Activated CD4-positive, alpha-beta memory T cell treated with anti-CD3 and anti-CD28 coated beads, Interleukin-2, amount 10 ng/mL, durations not matched to agents 7 days and 5 days (primary cell): ENCODE measurements around the gene KRT13. TPM values are rescaled to one million over a fixed set of nuclear protein-coding genes. Genes with fewer than 3 reads are reported as not detected.
"Not testable (repeated sequence)": the region's sequence is repeated elsewhere in the genome, so short reads cannot be mapped to it uniquely, and the experiment has no call there.

Experiments used
- CTCF ChIA-PET: fragments of 350-600 bp; sonication (Branson Sonifier 250); formaldehyde crosslinking; loops from one replicate; lab custom pipeline; 2021; ENCODE audit warnings: antibody characterized with exemption, inconsistent platforms; lab: Charles Lee
- POLR2A ChIA-PET: fragments of 350-600 bp; sonication (Branson Sonifier 250); formaldehyde crosslinking; loops from one replicate; lab custom pipeline; 2021; ENCODE audit warnings: antibody characterized with exemption; lab: Charles Lee
- DNase-seq: peaks from one replicate; pipeline ENCODE4 v3.0.0-alpha.2; 2020
- H3K27ac Mint-ChIP-seq: one replicate; pipeline ENCODE4 v1.8.0; 2021; ENCODE audit warnings: mild to moderate bottlenecking, mixed read lengths
- H3K27me3 Mint-ChIP-seq: one replicate; pipeline ENCODE4 v1.8.0; 2021; ENCODE audit warnings: mixed read lengths
- H3K36me3 Mint-ChIP-seq: one replicate; pipeline ENCODE4 v1.8.0; 2021; ENCODE audit warnings: low read depth, mixed read lengths
- H3K4me1 Mint-ChIP-seq: one replicate; pipeline ENCODE4 v1.8.0; 2021; ENCODE audit warnings: mixed read lengths
- H3K4me3 Mint-ChIP-seq: one replicate; pipeline ENCODE4 v1.8.0; 2021; ENCODE audit warnings: mild to moderate bottlenecking, mixed read lengths
- H3K9me3 Mint-ChIP-seq: one replicate; pipeline ENCODE4 v1.8.0; 2021; ENCODE audit warnings: mixed read lengths
- total RNA-seq, 2 experiments: library from RNA; stranded (reverse); gene quantifications; one replicate each; pipeline ENCODE4 v1.2.3, GENCODE V29; 2021

KRT13 gene
- total RNA-seq, 2 experiments from 2014 or later: not detected

DNA sequence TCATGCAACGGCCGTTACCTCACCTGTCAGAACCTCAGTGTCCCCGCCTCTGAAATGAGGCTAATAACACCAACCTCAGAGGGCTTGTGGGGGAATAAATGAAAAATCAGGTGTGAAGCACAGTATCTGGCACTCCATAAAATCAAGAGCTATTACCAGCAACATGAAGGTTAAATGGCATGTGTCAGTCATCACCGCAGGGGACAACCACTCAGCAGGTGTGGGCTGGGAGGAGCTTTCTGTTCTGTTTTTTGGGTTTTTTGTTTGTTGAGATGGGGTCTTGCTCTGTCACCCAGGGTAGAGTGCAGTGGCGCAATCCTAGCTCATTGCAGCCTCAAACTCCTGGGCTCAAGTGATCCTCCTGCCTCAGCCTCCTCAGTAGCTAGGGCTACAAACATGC lies 39.5 kb upstream of the KRT13 start:
- POLR2A ChIA-PET: no interaction called here
- peaks cover 21% of the 10 kb centered on the region for H3K4me1 Mint-ChIP-seq
- no peak overlapping the region for H3K27ac Mint-ChIP-seq
- CTCF ChIA-PET: interaction anchor here (2.0 to 2.1 kb wide), 2 partner anchors 34 to 104 kb away, joined by 4 to 7 read pairs; no protein-coding TSS in a partner anchor
- H3K36me3 Mint-ChIP-seq: no peaks in the 10 kb centered on the region
- peaks cover 8% of the 10 kb centered on the region for H3K27me3 Mint-ChIP-seq
- peaks cover 4% of the 10 kb centered on the region for H3K9me3 Mint-ChIP-seq
- DNase-seq: no peak
- H3K4me3 Mint-ChIP-seq: no peak overlapping the region

GRCh38 chr17:41544491-41544892 lies 39.1 kb upstream of the KRT13 start:
- Mint-ChIP-seq H3K36me3 (no peaks in the 10 kb centered on the region), H3K4me1 (peaks cover 21% of the 10 kb centered on the region)
- POLR2A ChIA-PET: no interaction called here

GRCh38 chr17:41542786-41543185 lies 37.4 kb upstream of the KRT13 start:
- H3K27ac Mint-ChIP-seq, H3K36me3 Mint-ChIP-seq, DNase-seq, H3K4me3 Mint-ChIP-seq, H3K9me3 Mint-ChIP-seq, H3K4me1 Mint-ChIP-seq, POLR2A ChIA-PET, H3K27me3 Mint-ChIP-seq: not testable (repeated sequence)
- CTCF ChIA-PET: interaction anchor here (1.8 kb wide), 1 partner anchor 120 kb away, joined by 6 read pairs; no protein-coding TSS in a partner anchor

More at GRCh38 chr17:41544491-41544892, 39.1 kb upstream of the KRT13 start:
- peaks cover 7% of the 10 kb centered on the region for H3K27me3 Mint-ChIP-seq
- H3K4me3 Mint-ChIP-seq: no peak overlapping the region
- CTCF ChIA-PET: interaction anchor here (1.8 to 2.1 kb wide), 3 partner anchors 35 to 118 kb away, joined by 4 to 7 read pairs (median 6); no protein-coding TSS in a partner anchor
- peaks cover 4% of the 10 kb centered on the region for H3K9me3 Mint-ChIP-seq
- no peak for DNase-seq
- H3K27ac Mint-ChIP-seq: no peak overlapping the region

GRCh38 chr17:41542357-41542756 lies 36.9 kb upstream of the KRT13 start:
- H3K4me3 Mint-ChIP-seq: no peak overlapping the region
- no peak overlapping the region for H3K27ac Mint-ChIP-seq
- no peaks in the 10 kb centered on the region for H3K4me1 Mint-ChIP-seq
- CTCF ChIA-PET: interaction anchor here (0.7 to 1.8 kb wide), 4 partner anchors 9 to 550 kb away, joined by 3 to 6 read pairs (median 4); no protein-coding TSS in a partner anchor
- peaks cover 4% of the 10 kb centered on the region for H3K9me3 Mint-ChIP-seq
- POLR2A ChIA-PET: no interaction called here
- DNase-seq: no peak
- no peaks in the 10 kb centered on the region for H3K36me3 Mint-ChIP-seq
- peaks cover 6% of the 10 kb centered on the region for H3K27me3 Mint-ChIP-seq

- H3K9me3 Mint-ChIP-seq: no peaks in the 10 kb centered on the region
- no peaks in the 10 kb centered on the region for H3K4me1 Mint-ChIP-seq
- CTCF ChIA-PET: interaction anchor here (0.6 to 1.2 kb wide), 3 partner anchors 10 to 192 kb away, joined by 4 read pairs; no protein-coding TSS in a partner anchor
- POLR2A ChIA-PET: interaction anchor here (1.3 kb wide), 1 partner anchor 8 kb away, joined by 4 read pairs; no protein-coding TSS in a partner anchor
- H3K4me3 Mint-ChIP-seq: no peak overlapping the region
- H3K36me3 Mint-ChIP-seq: no peaks in the 10 kb centered on the region
- DNase-seq: no peak
- H3K27me3 Mint-ChIP-seq: peaks cover 7% of the 10 kb centered on the region
- no peak overlapping the region for H3K27ac Mint-ChIP-seq
These were observed 35.7 kb upstream of the KRT13 start for GRCh38 chr17:41540921-41541625.

GRCh38 chr17:41539979-41540701 lies 34.7 kb upstream of the KRT13 start:
- H3K36me3 Mint-ChIP-seq: no peaks in the 10 kb centered on the region
- ChIA-PET POLR2A (interaction anchor here (1.3 kb wide), 1 partner anchor 9 kb away, joined by 4 read pairs; no protein-coding TSS in a partner anchor), CTCF (interaction anchor here (0.6 to 1.1 kb wide), 2 partner anchors 9 to 193 kb away, joined by 4 to 6 read pairs; no protein-coding TSS in a partner anchor)
- no peak for DNase-seq
- H3K9me3 Mint-ChIP-seq: no peaks in the 10 kb centered on the region
- H3K27ac Mint-ChIP-seq: no peak overlapping the region
- no peaks in the 10 kb centered on the region for H3K4me1 Mint-ChIP-seq
- H3K27me3 Mint-ChIP-seq: peaks cover 11% of the 10 kb centered on the region
- no peak overlapping the region for H3K4me3 Mint-ChIP-seq

- Mint-ChIP-seq H3K36me3 (no peaks in the 10 kb centered on the region), H3K4me3 (no peak overlapping the region), H3K27ac (no peak overlapping the region), H3K27me3 (peaks cover 13% of the 10 kb centered on the region), H3K9me3 (no peaks in the 10 kb centered on the region), H3K4me1 (no peaks in the 10 kb centered on the region)
- no peak for DNase-seq
- POLR2A ChIA-PET: no interaction called here
- CTCF ChIA-PET: no interaction called here
These were observed 33.7 kb upstream of the KRT13 start for GRCh38 chr17:41539071-41539492.

DNA sequence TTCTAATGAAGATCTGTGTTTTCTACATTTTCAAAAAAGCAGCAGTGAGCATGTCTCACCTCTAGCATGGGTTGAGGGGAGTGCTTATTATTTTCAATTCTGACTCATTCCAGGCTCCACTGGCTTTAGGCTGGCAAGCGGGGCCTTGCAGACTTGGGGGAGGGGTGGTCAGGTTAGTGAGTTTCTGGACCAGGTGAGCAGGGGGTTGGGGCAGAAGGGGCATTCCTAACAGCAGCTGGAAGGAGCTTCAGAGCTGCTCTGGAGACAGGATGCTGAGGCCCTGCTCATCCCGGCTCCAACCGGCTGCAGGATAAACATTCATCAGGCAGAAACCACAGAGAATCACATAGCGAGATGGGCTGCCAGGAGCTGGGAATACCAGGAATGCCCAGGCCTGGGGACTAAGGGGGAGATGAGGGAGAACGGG lies 33.2 kb upstream of the KRT13 start:
- Mint-ChIP-seq H3K4me1 (no peaks in the 10 kb centered on the region), H3K27ac (no peak overlapping the region), H3K9me3 (no peaks in the 10 kb centered on the region), H3K36me3 (no peaks in the 10 kb centered on the region), H3K27me3 (peaks cover 13% of the 10 kb centered on the region), H3K4me3 (no peak overlapping the region)
- POLR2A ChIA-PET: no interaction called here
- DNase-seq: no peak
- CTCF ChIA-PET: interaction anchor here (1.1 kb wide), 1 partner anchor 10 kb away, joined by 3 read pairs; no protein-coding TSS in a partner anchor

DNA sequence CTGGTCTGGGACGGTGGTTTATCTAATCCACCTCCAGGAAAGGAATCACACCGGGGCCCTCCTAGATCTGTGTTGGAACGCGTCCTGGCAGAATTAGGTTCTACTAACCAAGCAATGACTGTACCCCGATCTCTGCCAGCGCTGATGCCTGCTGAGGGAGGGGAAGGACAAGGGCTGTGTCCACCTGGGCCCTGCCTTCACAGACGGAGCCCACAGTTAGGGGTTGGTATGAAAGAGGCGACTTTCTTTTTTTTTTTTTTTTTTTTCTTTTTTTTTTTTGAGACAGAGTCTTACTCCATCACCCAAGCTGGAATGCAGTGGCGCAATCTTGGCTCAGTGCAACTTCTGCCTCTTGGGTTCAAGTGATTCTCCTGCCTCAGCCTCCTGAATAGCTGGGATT lies 32.6 kb upstream of the KRT13 start:
- no peaks in the 10 kb centered on the region for H3K4me1 Mint-ChIP-seq
- DNase-seq: no peak
- CTCF ChIA-PET: interaction anchor here (1.1 kb wide), 1 partner anchor 11 kb away, joined by 3 read pairs; no protein-coding TSS in a partner anchor
- no peaks in the 10 kb centered on the region for H3K36me3 Mint-ChIP-seq
- H3K9me3 Mint-ChIP-seq: no peaks in the 10 kb centered on the region
- peaks cover 16% of the 10 kb centered on the region for H3K27me3 Mint-ChIP-seq
- H3K4me3 Mint-ChIP-seq: no peak overlapping the region
- POLR2A ChIA-PET: no interaction called here
- no peak overlapping the region for H3K27ac Mint-ChIP-seq

DNA sequence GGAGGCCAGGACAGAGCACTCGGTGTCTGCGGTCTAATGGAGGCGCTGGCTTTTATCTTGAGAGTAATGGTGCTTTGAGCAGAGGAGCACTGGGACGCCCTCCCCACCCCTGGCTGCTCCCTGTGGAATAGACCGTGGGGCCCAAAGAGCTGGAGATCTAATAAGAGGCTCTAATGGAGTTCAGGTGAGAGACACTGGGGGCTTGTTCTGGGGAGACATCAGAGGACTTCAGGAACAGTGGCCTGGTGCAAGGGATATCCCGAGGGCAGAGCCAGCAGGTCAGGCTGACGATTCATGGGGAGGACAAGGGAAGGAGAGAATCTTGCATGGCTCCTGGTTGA lies 32.2 kb upstream of the KRT13 start:
- H3K27ac Mint-ChIP-seq: no peak overlapping the region
- no peaks in the 10 kb centered on the region for H3K9me3 Mint-ChIP-seq
- H3K4me3 Mint-ChIP-seq: no peak overlapping the region
- H3K36me3 Mint-ChIP-seq: no peaks in the 10 kb centered on the region
- H3K4me1 Mint-ChIP-seq: no peaks in the 10 kb centered on the region
- H3K27me3 Mint-ChIP-seq: peaks cover 17% of the 10 kb centered on the region
- CTCF ChIA-PET: interaction anchor here (1.1 to 3.6 kb wide), 2 partner anchors 11 kb away, joined by 3 to 18 read pairs; no protein-coding TSS in a partner anchor
- DNase-seq: no peak
- POLR2A ChIA-PET: no interaction called here

- Mint-ChIP-seq H3K9me3 (no peaks in the 10 kb centered on the region), H3K36me3 (no peaks in the 10 kb centered on the region), H3K4me3 (no peak overlapping the region), H3K27ac (no peak overlapping the region), H3K27me3 (peaks cover 23% of the 10 kb centered on the region), H3K4me1 (no peaks in the 10 kb centered on the region)
- ChIA-PET POLR2A (no interaction called here), CTCF (interaction anchor here (3.6 kb wide), 1 partner anchor 12 kb away, joined by 18 read pairs; no protein-coding TSS in a partner anchor)
- DNase-seq: no peak
These were observed 31.6 kb upstream of the KRT13 start for GRCh38 chr17:41536741-41537613.

GRCh38 chr17:41535764-41536481 lies 30.5 kb upstream of the KRT13 start:
- Mint-ChIP-seq H3K4me1 (no peaks in the 10 kb centered on the region), H3K27ac (no peak overlapping the region), H3K9me3 (no peaks in the 10 kb centered on the region), H3K27me3 (peaks cover 31% of the 10 kb centered on the region), H3K36me3 (no peaks in the 10 kb centered on the region), H3K4me3 (no peak overlapping the region)
- POLR2A ChIA-PET: no interaction called here
- DNase-seq: no peak
- CTCF ChIA-PET: interaction anchor here (3.6 kb wide), 1 partner anchor 13 kb away, joined by 18 read pairs; no protein-coding TSS in a partner anchor
